Adipose tissue (tissue), 3 donors: Measurements from ENCODE around the gene ARHGEF7. TPM values are rescaled to one million over a fixed set of nuclear protein-coding genes. Genes with fewer than 3 reads are reported as not detected.

Source experiments
- H3K27ac ChIP-seq: one replicate; pipeline ENCODE4 v1.5.1; 2013; ENCODE audit warnings: low read depth, low read length
- WGBS, 3 donors: extraction: QIAGEN DNeasy Blood & Tissue Kit; methylation state at CpG; one replicate each; pipeline ENCODE4 v1.1.7; 2013; 5-methylcytosine and 5-hydroxymethylcytosine counted together
- polyA plus RNA-seq, 3 donors: library from polyadenylated mRNA; stranded (reverse); fragments of 200-250 nt; gene quantifications; one replicate each; pipeline ENCODE4 v1.2.3, GENCODE V29; 2013
- donor health status: healthy with polysubstance abuse.
- donor health status: Bipolar disorder and iron deficiency.
- donor health status: healthy.

ARHGEF7 gene
- polyA plus RNA-seq, 3 donors = 14.0 to 41.9 (median 27.8) TPM

DNA sequence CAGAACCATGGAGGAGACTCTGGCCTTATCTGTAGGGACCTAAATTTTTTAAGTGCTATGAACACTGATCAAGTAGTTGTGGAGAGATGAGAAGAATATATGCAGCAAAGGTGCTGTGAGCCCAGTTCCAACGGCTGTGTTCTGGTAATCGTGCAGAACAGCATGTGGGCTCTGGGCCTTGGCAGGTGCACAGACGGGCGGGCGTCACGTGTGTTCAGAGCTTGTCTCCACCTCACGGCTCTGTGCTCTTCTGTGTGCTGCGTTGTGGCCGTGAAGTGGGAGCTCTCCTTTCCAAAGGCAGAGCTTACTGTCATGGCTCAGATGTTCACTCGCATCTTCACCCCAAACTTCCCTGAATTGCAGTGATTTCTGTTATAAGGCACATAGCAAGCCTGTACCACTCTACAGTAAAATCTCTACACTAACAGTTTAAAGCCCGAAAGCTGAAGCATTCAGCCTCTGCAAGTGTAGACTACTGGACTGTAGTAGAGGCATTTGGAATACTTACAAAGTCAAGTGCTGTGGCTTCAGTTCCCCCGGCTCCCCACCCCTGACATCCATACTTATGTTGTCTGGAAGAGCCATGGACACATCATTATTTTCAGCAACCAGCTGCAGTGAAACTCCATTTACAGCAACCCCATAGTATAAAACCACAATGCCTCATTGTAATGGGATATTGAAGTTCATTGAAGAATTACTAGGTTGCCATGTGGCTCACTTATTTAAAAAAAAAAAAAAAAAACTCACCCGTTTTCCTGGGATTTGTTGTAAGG is 177.8 kb downstream of the ARHGEF7 start:
- 93 to 96% (median 93%) methylated on average over 13 of the region's 13 CpGs for WGBS, 3 donors
- no peak overlapping the region for H3K27ac ChIP-seq

DNA sequence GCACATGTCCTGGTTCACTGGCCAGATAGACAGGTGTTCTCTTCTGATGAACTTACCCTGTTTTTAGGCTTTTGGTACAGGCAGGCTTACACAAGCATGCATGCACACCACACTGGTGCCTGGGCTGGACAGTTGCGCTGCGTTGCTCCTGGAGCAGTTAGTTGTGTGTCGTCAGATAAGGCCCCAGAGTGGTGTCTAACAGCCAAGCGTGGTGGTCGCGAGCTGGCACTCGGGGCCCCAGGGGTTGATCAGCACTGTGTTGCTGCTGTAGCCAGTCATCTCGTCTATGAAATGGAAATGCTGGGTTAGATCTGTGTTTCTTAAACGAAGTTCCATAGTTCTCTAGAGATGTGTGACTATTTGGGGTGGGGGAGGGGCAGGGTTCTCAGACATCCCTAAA is 180.8 kb downstream of the ARHGEF7 start:
- WGBS, 3 donors = 90 to 94% (median 93%) methylated on average over 9 of the region's 9 CpGs
- no peak overlapping the region for H3K27ac ChIP-seq

GRCh38 chr13:111296417-111296816 is 181.3 kb downstream of the ARHGEF7 start:
- 69 to 87% (median 75%) methylated on average over 6 of the region's 6 CpGs for WGBS, 3 donors
- no peak overlapping the region for H3K27ac ChIP-seq

- H3K27ac ChIP-seq = no peak overlapping the region
- 80 to 91% (median 86%) methylated on average over 13 of the region's 13 CpGs for WGBS, 3 donors
Observed at GRCh38 chr13:111298214-111298975, 183.3 kb downstream of the ARHGEF7 start.

GRCh38 chr13:111302045-111302726 is 187.1 kb downstream of the ARHGEF7 start:
- WGBS, 3 donors = 97 to 98% (median 97%) methylated on average over 22 of the region's 22 CpGs
- H3K27ac ChIP-seq = no peak overlapping the region

GRCh38 chr13:111303559-111303958 is 188.4 kb downstream of the ARHGEF7 start:
- 96 to 97% (median 97%) methylated on average over 11 of the region's 11 CpGs for WGBS, 3 donors
- H3K27ac ChIP-seq = no peak overlapping the region

DNA sequence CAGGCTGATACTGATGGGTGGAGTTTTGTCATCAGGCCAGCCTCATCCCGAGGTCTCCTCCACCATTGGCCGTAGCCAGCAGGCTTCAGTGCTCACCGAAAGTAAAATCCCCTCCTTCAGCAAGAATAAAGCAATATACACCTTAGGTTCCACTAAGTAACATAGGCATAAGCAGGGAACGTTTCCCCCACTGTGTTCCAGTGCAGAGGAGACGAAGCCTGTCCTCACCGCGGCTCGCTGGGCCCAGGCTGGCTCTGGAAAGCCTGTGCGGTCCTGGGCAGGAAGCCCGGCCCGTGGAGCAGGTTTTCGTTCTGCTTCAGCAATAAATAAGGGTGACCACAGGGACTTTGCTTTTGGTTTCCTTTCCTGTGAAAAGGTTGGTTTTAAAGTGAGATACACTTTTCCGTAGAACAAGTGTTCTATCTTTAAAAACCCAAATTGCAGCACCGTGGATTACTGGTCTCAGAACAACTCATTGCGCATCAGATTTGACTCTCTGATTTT is 189.0 kb downstream of the ARHGEF7 start:
- WGBS, 3 donors = 90 to 95% (median 94%) methylated on average over 15 of the region's 15 CpGs
- H3K27ac ChIP-seq = no peak overlapping the region

- no peak overlapping the region for H3K27ac ChIP-seq
- WGBS, 3 donors = 95 to 96% (median 95%) methylated on average over 20 of the region's 20 CpGs
Observed at GRCh38 chr13:111304603-111305289, 189.6 kb downstream of the ARHGEF7 start.

DNA sequence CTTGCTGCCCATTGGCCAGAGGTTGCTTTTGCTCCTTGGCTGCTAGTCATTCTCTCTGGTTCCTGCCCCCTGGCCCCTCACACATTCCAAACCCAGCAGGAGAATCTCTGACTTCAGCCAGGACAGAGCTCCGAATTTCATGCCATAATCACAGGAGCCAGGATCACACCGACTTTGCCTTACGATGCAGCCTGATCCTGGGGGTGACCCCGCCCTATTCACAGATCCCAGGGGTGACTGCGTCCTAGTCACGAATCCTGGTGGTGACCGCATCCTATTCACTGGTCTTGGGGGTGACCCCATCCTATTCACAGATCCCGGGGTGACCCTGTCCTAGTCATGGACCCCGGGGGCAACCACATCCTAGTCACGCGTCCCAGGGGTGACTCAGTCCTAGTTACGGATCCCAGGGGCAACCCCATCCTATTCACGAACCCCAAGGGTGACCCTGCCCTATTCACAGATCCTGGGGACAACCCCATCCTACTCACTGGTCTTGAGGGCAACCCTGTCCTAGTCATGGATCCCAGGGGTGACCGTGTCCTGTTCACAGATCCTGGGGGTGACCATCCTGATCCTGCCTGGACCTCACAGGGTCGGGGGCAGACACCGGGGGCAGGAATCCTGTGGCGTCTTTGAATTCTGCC is 198.0 kb downstream of the ARHGEF7 start:
- whole genome bisulfite sequencing, 3 donors = 97 to 98% (median 98%) methylated on average over 17 of the region's 17 CpGs
- H3K27ac ChIP-seq = no peak overlapping the region

DNA sequence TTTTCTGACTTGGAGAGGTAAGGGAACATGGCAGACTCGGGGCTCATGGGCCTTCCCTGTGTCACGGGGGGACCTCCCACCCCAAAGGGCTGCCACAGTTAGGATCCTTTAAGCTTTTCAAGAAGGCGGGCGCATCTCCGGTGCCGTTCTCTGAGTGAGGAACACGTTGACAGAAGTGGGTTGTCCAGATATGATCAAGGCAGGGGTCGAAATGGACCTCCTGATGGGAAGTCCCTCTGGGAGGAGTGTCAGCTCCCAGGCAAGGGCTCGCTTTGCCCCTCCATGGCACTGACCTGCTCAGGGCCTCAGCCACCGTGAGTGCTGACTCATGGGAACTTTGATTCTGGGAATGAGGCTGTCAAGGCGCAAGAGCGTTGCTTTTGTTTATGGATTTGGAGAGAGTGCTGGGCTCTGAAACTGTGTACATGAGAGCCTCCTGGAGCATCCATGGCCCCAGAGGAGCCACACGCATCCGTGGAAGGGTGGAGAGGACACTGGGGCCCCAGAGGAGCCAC is 198.9 kb downstream of the ARHGEF7 start:
- 80 to 82% (median 81%) methylated on average over 14 of the region's 14 CpGs for WGBS, 3 donors
- H3K27ac ChIP-seq = no peak overlapping the region

DNA sequence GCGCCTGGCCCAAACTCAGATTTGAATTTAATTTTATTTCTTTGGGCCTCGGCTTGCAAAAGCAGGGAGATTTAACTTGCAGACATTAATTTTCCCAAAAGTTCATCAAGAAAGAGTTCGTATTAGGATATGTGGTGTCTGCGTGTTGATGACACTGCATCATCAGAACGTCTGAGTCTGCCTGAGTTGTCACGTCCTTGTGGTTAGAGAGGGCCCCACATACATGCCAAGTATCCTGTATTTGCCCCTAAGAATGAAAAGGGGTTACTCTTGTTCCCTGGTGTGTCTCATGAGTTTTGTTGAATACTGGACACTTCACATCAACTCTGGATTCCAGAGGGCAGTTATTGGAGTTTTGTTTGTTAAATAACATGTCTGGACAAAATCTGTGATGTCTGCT is 199.7 kb downstream of the ARHGEF7 start:
- no peak overlapping the region for H3K27ac ChIP-seq
- WGBS, 3 donors = 78 to 83% (median 80%) methylated on average over 6 of the region's 6 CpGs

- 83 to 85% (median 84%) methylated on average over 13 to 15 of the region's 15 CpGs for WGBS, 3 donors
- H3K27ac ChIP-seq = no peak overlapping the region
Observed at GRCh38 chr13:111315347-111315995, 200.4 kb downstream of the ARHGEF7 start.

DNA sequence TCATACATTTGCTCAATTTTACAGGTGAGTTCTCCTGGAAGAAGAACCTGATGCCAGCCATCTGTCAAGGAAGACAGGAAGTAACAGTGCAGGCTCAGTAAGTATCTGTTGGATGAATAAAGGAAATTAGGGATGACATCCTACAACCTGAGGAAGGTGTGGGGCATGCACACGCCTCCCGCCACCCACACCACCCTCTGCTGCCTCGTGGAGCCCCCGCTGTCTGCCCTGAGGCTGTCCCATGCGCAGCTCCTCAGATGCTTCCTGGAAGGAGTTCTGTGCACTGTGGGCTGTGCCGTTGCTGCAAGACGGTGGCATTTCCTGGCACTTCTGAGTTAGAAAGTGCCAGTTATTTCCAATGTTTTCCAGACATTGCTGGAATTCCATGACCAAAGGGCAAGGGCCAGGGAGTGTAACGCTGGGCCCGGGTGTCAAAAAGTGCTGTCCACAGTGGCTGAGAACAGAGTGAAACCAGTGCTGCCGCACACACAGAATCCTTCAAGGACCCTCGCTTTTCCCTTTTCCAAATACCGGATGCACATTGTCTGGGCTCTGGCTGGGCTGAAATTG is 201.1 kb downstream of the ARHGEF7 start:
- 72 to 85% (median 81%) methylated on average over 12 of the region's 12 CpGs for WGBS, 3 donors
- no peak overlapping the region for H3K27ac ChIP-seq

GRCh38 chr13:111317042-111317550 is 202.0 kb downstream of the ARHGEF7 start:
- H3K27ac ChIP-seq = no peak overlapping the region
- 93 to 95% (median 94%) methylated on average over 14 of the region's 14 CpGs for WGBS, 3 donors

GRCh38 chr13:111317571-111318345 is 202.6 kb downstream of the ARHGEF7 start:
- WGBS, 3 donors = 82 to 90% (median 86%) methylated on average over 29 of the region's 29 CpGs
- H3K27ac ChIP-seq = no peak overlapping the region

DNA sequence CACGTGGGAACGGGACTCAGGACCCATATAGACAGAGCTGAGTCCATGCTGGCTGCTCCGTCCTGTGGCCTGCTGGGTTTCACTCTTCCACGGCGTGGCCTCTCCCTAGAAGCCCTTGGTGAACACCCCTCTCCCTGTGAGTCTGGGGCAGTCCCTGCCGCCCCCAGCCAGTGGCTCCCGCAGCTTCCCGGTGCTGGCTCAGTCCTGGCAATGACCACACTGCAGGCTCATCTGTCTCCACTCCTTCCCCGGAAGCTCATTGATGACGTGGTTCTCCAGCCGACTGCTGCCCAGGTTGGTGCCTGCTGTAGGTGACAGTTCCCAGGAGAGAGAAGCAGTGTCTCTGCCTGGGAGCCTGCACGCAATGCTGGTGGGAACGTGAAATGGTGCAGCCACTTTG is 203.3 kb downstream of the ARHGEF7 start:
- no peak overlapping the region for H3K27ac ChIP-seq
- WGBS, 3 donors = 67 to 91% (median 72%) methylated on average over 13 of the region's 13 CpGs
